Lung (tissue), 12 donors: ENCODE data around the gene GPC5. TPM values are rescaled to one million over a fixed set of nuclear protein-coding genes. Genes with fewer than 3 reads are reported as not detected.

Experiments
- ATAC-seq: fragments of 200-7000 bp; cut with Tn5 transposase; one replicate; pipeline ENCODE4 v1.9.1; 2020; ENCODE audit warnings: moderate number of reproducible peaks; ENCODE audit not compliant: insufficient read depth, low FRiP score
- DNase-seq, 3 donors: peaks; one replicate each; pipeline ENCODE4 v3.0.0-alpha.2; 2013 to 2017
- H3K27ac ChIP-seq, 2 donors: one replicate each; pipeline ENCODE4 v1.5.1; 2013; ENCODE audit warnings: mild to moderate bottlenecking in 2 of 2, moderate library complexity in 2 of 2, control low read depth in 1 of 2, inconsistent platforms in 1 of 2, low read depth in 1 of 2, low read length in 1 of 2
- H3K27me3 ChIP-seq, 3 donors: one replicate each; pipeline ENCODE4 v1.5.1; 2013; ENCODE audit warnings: low read length in 2 of 3; ENCODE audit not compliant: control insufficient read depth in 3 of 3, insufficient read depth in 3 of 3
- H3K36me3 ChIP-seq, 4 donors: one replicate each; pipeline ENCODE4 v1.5.1; 2013; ENCODE audit warnings: low read length in 4 of 4, mild to moderate bottlenecking in 1 of 4, moderate library complexity in 1 of 4; ENCODE audit not compliant: control insufficient read depth in 4 of 4, insufficient read depth in 4 of 4
- H3K4me1 ChIP-seq, 5 donors: one replicate each; pipeline ENCODE4 v1.5.1; 2013; ENCODE audit warnings: low read length in 5 of 5, mild to moderate bottlenecking in 2 of 5, moderate library complexity in 1 of 5; ENCODE audit not compliant: control insufficient read depth in 5 of 5, insufficient read depth in 5 of 5
- H3K4me3 ChIP-seq: one replicate; pipeline ENCODE4 v1.5.1; 2013; ENCODE audit warnings: mild to moderate bottlenecking, control low read depth, moderate library complexity
- H3K9ac ChIP-seq, 2 donors: one replicate each; pipeline ENCODE4 v1.5.1; 2013; ENCODE audit warnings: low read length in 2 of 2, control low read depth in 1 of 2; ENCODE audit not compliant: insufficient read depth in 1 of 2
- H3K9me3 ChIP-seq, 4 donors: one replicate each; pipeline ENCODE4 v1.5.1; 2013; ENCODE audit warnings: low read length in 3 of 4, mild to moderate bottlenecking in 1 of 4, moderate library complexity in 1 of 4; ENCODE audit not compliant: control insufficient read depth in 4 of 4, insufficient read depth in 3 of 4
- WGBS, 2 donors: extraction: QIAGEN DNeasy Blood & Tissue Kit; methylation state at CpG; one replicate each; pipeline ENCODE4 v1.1.7; 2013; 5-methylcytosine and 5-hydroxymethylcytosine counted together
- polyA plus RNA-seq, 2 donors: library from polyadenylated mRNA; stranded (reverse); fragments of 200-250 nt; gene quantifications; one replicate each; pipeline ENCODE4 v1.2.1, GENCODE V29; 2013
- total RNA-seq, 2 donors: library from RNA; depleted of rRNA in 1 of 2; stranded (reverse); fragments of >200 nt in 1 of 2; gene quantifications; one replicate each; pipeline ENCODE4 v1.2.1, GENCODE V29; 2014 to 2021
- TF ChIP-seq, protein P1 (sequence below): IDR thresholded peaks from 2 replicates; pipeline ENCODE4 v1.5.1; 2012; ENCODE audit warnings: mild to moderate bottlenecking; ENCODE audit errors: control extremely low read depth, extremely low read depth
- donor health status: control.
- donor health status: control.
- donor health status: Bipolar disorder and iron deficiency.
- donor health status: healthy.
- donor health status: DM: yes; HTN: yes; CAD: no.

GPC5 gene
- total and polyA plus RNA-seq, 4 donors = 0.55 to 37.3 (median 4.4) TPM

DNA sequence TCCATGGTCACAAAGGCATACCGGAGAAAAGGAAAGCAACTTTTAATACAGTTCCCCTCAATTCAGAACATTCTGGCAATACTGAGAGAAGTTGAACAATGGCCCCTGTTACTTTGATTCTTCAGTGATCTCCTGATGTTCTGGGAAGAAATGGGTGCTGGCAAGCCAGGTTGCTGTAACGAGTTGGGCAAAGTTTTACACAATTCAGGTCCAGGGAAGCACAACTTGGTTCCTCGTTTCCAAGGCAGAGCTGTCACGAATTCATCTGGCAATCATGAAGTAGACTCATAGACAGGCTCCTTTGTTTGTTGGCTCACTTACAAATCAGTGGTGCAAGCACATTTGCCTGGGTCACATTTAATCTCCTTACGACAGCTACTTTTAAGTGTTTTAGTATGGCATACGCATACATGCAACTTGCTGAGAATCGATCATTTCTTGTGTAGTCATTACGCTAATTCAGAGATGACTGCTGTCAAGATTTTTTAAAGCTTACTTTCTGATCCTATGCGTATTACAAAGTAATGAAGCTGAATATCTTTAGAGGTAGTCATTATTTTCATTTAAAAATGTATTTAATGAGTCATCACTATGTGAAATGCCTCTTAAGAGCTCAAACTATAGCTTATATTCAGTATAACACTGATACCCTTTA, 174.7 kb downstream of the GPC5 start:
- no peaks in the 10 kb centered on the region for H3K36me3 ChIP-seq
- no peaks in the 10 kb centered on the region for H3K4me1 ChIP-seq
- no peaks in the 10 kb centered on the region for H3K27me3 ChIP-seq
- no peaks in the 10 kb centered on the region for H3K9me3 ChIP-seq
- no peak overlapping the region for H3K9ac ChIP-seq
- no peak overlapping the region for H3K4me3 ChIP-seq
- DNase-seq (no peak), ATAC-seq (no peak)
- TF ChIP-seq, protein P1, sequence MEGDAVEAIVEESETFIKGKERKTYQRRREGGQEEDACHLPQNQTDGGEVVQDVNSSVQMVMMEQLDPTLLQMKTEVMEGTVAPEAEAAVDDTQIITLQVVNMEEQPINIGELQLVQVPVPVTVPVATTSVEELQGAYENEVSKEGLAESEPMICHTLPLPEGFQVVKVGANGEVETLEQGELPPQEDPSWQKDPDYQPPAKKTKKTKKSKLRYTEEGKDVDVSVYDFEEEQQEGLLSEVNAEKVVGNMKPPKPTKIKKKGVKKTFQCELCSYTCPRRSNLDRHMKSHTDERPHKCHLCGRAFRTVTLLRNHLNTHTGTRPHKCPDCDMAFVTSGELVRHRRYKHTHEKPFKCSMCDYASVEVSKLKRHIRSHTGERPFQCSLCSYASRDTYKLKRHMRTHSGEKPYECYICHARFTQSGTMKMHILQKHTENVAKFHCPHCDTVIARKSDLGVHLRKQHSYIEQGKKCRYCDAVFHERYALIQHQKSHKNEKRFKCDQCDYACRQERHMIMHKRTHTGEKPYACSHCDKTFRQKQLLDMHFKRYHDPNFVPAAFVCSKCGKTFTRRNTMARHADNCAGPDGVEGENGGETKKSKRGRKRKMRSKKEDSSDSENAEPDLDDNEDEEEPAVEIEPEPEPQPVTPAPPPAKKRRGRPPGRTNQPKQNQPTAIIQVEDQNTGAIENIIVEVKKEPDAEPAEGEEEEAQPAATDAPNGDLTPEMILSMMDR = no peak
- H3K27ac ChIP-seq = no peak overlapping the region
- WGBS, 2 donors = 83 to 87% methylated on average over 9 of the region's 9 CpGs

DNA sequence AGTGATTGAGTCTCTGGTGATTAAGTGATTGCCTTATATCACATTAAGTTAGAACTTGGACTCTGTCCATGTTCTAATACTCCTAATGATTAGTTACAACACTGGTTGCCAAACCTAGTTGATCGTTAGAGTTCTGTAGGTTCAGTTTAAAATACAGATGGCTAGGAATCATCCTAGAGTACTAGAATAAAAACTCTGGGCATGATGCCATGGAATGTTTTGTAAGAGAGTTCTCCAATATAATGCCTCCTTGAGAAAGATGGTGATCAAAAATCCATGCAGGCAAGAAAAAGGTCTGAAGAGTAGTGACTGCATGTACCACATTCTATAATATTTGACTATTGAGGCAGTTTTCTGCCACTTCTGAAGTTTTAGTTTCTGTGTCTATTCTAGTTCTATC, 176.3 kb downstream of the GPC5 start:
- H3K36me3 ChIP-seq = no peaks in the 10 kb centered on the region
- TF ChIP-seq, protein P1 = no peak
- H3K4me1 ChIP-seq = no peaks in the 10 kb centered on the region
- WGBS, 2 donors = 44 to 67% methylated on average over 1 of the region's 1 CpG
- DNase-seq (peak in 1 of 3 donors; percentile 28), ATAC-seq (no peak)
- no peak overlapping the region for H3K27ac ChIP-seq
- H3K9ac ChIP-seq = no peak overlapping the region
- no peaks in the 10 kb centered on the region for H3K27me3 ChIP-seq
- no peaks in the 10 kb centered on the region for H3K9me3 ChIP-seq
- no peak overlapping the region for H3K4me3 ChIP-seq

DNA sequence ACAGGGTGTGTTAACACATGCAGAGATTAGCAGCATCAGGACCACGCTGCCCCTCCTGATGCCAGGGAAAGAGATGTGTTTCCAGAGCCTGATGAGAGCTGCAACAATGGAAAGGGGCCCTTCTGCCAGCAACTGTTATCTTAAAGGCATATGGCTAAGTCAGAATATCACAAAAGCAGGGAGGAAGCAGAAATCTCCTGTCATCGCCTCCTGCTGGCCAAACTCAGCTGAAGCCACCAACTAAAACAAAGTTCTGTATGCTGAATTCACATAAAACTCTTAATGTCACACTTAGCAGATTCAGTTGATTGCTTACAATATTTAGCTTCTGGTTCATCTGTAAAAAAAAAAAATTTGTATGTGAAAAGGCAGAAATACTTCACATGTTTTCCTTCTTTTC, 178.2 kb downstream of the GPC5 start:
- 73 to 76% methylated on average over 2 of the region's 2 CpGs for WGBS, 2 donors
- Histone ChIP-seq H3K36me3 (no peaks in the 10 kb centered on the region), H3K9me3 (no peaks in the 10 kb centered on the region), H3K9ac (no peak overlapping the region), H3K4me1 (no peaks in the 10 kb centered on the region), H3K27me3 (no peaks in the 10 kb centered on the region), H3K4me3 (no peak overlapping the region), H3K27ac (no peak overlapping the region)
- no peak for DNase-seq
- no peak for ATAC-seq
- TF ChIP-seq, protein P1 = no peak

DNA sequence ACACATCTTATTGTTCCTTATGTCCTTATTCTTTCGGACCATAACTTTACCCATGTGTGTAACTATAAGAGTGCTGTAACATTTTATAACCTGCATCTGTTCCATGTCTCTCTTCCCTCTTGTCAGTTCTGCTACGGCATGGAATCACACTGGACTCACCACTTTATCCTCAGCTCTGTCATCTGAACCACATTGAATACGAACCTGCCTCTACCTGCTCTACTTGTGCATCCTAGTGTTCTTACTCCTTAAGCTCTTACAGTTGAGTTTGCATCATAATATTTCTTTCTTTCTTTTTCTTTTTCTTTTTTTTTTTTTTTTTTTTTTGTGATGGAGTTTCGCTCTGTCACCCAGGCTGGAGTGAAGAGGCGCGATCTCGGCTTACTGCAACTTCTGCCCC, 180.9 kb downstream of the GPC5 start:
- Histone ChIP-seq H3K36me3 (no peaks in the 10 kb centered on the region), H3K9ac (no peak overlapping the region), H3K4me3 (no peak overlapping the region), H3K27me3 (no peaks in the 10 kb centered on the region), H3K27ac (no peak overlapping the region), H3K9me3 (no peaks in the 10 kb centered on the region), H3K4me1 (no peaks in the 10 kb centered on the region)
- 91 to 95% methylated on average over 7 of the region's 7 CpGs for WGBS, 2 donors
- DNase-seq (no peak), ATAC-seq (no peak)
- TF ChIP-seq, protein P1 = no peak
